ENCODE results near the gene HOTAIR. TPM values are rescaled to one million over a fixed set of nuclear protein-coding genes. Genes with fewer than 3 reads are reported as not detected.

HOTAIR gene
- total RNA-seq, 1 donor from 2014 or later, result not detected

DNA sequence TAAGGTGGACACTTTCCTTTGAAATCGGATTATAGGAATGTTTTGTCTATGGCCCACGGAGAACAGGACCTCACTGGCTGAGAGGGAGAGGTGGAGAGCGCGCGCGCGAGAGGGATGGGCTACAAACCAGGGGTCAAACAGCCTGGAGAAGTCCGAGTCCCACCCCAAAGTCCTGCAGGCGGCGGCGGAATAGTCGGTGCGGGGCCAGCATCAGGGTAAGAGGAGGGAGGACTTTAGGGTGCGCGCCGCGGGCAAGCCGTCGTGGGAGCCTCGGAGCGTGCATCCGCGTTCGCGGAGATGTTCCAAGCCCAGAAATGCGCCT lies 30.7 kb upstream of the HOTAIR start:
- H3K27me3 Mint-ChIP-seq, result peaks cover 98% of the 10 kb centered on the region
- H3K36me3 Mint-ChIP-seq (ENCODE audit: insufficient read depth), result no peaks in the 10 kb centered on the region
- H3K4me3 Mint-ChIP-seq (ENCODE audit: low read depth), result no peak overlapping the region
- H3K9me3 Mint-ChIP-seq (ENCODE audit: low read depth), result no peaks in the 10 kb centered on the region
- no peak for DNase-seq (ENCODE audit: low spot score, unreplicated experiment)
- no peak overlapping the region for H3K27ac Mint-ChIP-seq
- H3K4me1 Mint-ChIP-seq (ENCODE audit: low read depth), result peaks cover 6% of the 10 kb centered on the region
- no peak for TF ChIP-seq CTCF (IDR thresholded peaks at IDR 0.05; ENCODE audit: unreplicated experiment)

- peaks cover 8% of the 10 kb centered on the region for H3K4me1 Mint-ChIP-seq (ENCODE audit: low read depth)
- DNase-seq (ENCODE audit: low spot score, unreplicated experiment), result no peak
- TF ChIP-seq CTCF (IDR thresholded peaks at IDR 0.05; ENCODE audit: unreplicated experiment), result no peak
- H3K36me3 Mint-ChIP-seq (ENCODE audit: insufficient read depth), result no peaks in the 10 kb centered on the region
- no peak overlapping the region for H3K27ac Mint-ChIP-seq
- H3K27me3 Mint-ChIP-seq, result peaks cover 98% of the 10 kb centered on the region
- H3K9me3 Mint-ChIP-seq (ENCODE audit: low read depth), result no peaks in the 10 kb centered on the region
- no peak overlapping the region for H3K4me3 Mint-ChIP-seq (ENCODE audit: low read depth)
Observed at GRCh38 chr12:54004841-54005530, 30.2 kb upstream of the HOTAIR start.

GRCh38 chr12:54004063-54004840 lies 29.5 kb upstream of the HOTAIR start:
- no peaks in the 10 kb centered on the region for H3K9me3 Mint-ChIP-seq (ENCODE audit: low read depth)
- peaks cover 98% of the 10 kb centered on the region for H3K27me3 Mint-ChIP-seq
- no peak overlapping the region for H3K27ac Mint-ChIP-seq
- peaks cover 6% of the 10 kb centered on the region for H3K4me1 Mint-ChIP-seq (ENCODE audit: low read depth)
- TF ChIP-seq CTCF (IDR thresholded peaks at IDR 0.05; ENCODE audit: unreplicated experiment), result no peak
- no peaks in the 10 kb centered on the region for H3K36me3 Mint-ChIP-seq (ENCODE audit: insufficient read depth)
- no peak for DNase-seq (ENCODE audit: low spot score, unreplicated experiment)
- H3K4me3 Mint-ChIP-seq (ENCODE audit: low read depth), result no peak overlapping the region

- peaks cover 5% of the 10 kb centered on the region for H3K4me1 Mint-ChIP-seq (ENCODE audit: low read depth)
- H3K36me3 Mint-ChIP-seq (ENCODE audit: insufficient read depth), result no peaks in the 10 kb centered on the region
- H3K27me3 Mint-ChIP-seq, result peaks cover 100% of the 10 kb centered on the region
- H3K9me3 Mint-ChIP-seq (ENCODE audit: low read depth), result no peaks in the 10 kb centered on the region
- no peak for DNase-seq (ENCODE audit: low spot score, unreplicated experiment)
- no peak overlapping the region for H3K27ac Mint-ChIP-seq
- TF ChIP-seq CTCF (IDR thresholded peaks at IDR 0.05; ENCODE audit: unreplicated experiment), result no peak
- H3K4me3 Mint-ChIP-seq (ENCODE audit: low read depth), result no peak overlapping the region
Observed at GRCh38 chr12:54003625-54004024, 28.9 kb upstream of the HOTAIR start.

- Mint-ChIP-seq H3K27me3 (peaks cover 100% of the 10 kb centered on the region), H3K4me3 (ENCODE audit: low read depth) (no peak overlapping the region), H3K9me3 (ENCODE audit: low read depth) (no peaks in the 10 kb centered on the region), H3K4me1 (ENCODE audit: low read depth) (peaks cover 5% of the 10 kb centered on the region), H3K36me3 (ENCODE audit: insufficient read depth) (no peaks in the 10 kb centered on the region), H3K27ac (no peak overlapping the region)
- TF ChIP-seq CTCF (IDR thresholded peaks at IDR 0.05; ENCODE audit: unreplicated experiment), result no peak
- DNase-seq (ENCODE audit: low spot score, unreplicated experiment), result no peak
Observed at GRCh38 chr12:54002915-54003389, 28.2 kb upstream of the HOTAIR start.

All from progenitor cell of endocrine pancreas (in vitro differentiated cells).